ENCODE results near the gene KIF7. TPM values are rescaled to one million over a fixed set of nuclear protein-coding genes. Genes with fewer than 3 reads are reported as not detected.

Gene KIF7
- total and polyA plus RNA-seq, 2 of the 8 experiments (the other 6 are each of a cell fraction or from before 2014, with no cell fraction given) = 4.9 to 14.0 TPM

DNA sequence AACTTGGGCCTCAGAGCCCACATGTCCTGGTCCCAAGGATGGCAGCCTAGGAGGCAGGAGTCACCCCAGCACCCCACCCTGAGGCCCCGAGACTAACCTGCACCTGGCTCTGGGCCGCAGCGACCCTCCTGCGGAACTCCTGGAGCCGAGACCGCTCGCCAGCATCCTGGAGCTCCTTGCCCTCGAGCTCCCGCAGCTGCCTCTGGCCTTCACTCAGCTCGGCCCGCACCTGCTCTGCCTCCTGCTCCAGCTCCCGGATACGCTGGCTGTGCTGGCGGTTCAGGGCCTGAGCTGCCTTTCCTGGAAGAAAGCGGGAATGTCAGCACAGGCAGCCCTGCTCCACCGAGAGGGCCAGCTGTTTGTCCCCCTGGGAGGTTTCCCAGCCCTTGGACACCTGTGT lies 13.2 kb downstream of the KIF7 start:
- Histone ChIP-seq H2AFZ (ENCODE audit: low read length) (no peak overlapping the region), H3K9me3 (ENCODE audit: insufficient read depth in 2 of 2, low read depth in 1 of 2, low read length in 1 of 2) (peaks cover 0 to 4% of the 10 kb centered on the region in 2 experiments; a peak in 2 of 4 replicates), H3K4me2 (ENCODE audit: insufficient read depth in 1 of 2, low read depth in 2 of 2, low read length in 2 of 2) (no peak overlapping the region), H4K5ac (ENCODE audit: insufficient read length, low read depth, low read length) (no peak overlapping the region), H3K79me1 (ENCODE audit: low read depth, low read length) (no peaks in the 10 kb centered on the region), H3K23me2 (ENCODE audit: low read depth, low read length) (no peaks in the 10 kb centered on the region), H4K20me1 (replicated peaks in 1 of 2; ENCODE audit: control insufficient read depth in 1 of 2, insufficient read depth in 2 of 2, low read length in 2 of 2) (peaks cover 0 to 4% of the 10 kb centered on the region in 2 experiments), H3K79me2 (ENCODE audit: control insufficient read depth in 1 of 2, insufficient read depth in 2 of 2, low read length in 2 of 2) (no peaks in the 10 kb centered on the region), H3K23ac (ENCODE audit: insufficient read length) (no peak overlapping the region), H2BK12ac (ENCODE audit: low read depth, low read length) (no peak overlapping the region), H2AK5ac (ENCODE audit: low read depth, low read length) (no peak overlapping the region), H3K56ac (replicated peaks; ENCODE audit: insufficient read length, low read depth, low read length) (no peak overlapping the region), H3K4me1 (replicated peaks in 1 of 4; ENCODE audit: control insufficient read depth in 3 of 4, insufficient read depth in 4 of 4, low read length in 3 of 4) (no peaks in the 10 kb centered on the region), H2BK15ac (ENCODE audit: low read length) (no peak overlapping the region), H3K4ac (replicated peaks; ENCODE audit: insufficient read length, low read depth, low read length) (no peak overlapping the region), H3K9ac (replicated peaks in 1 of 4; ENCODE audit: extremely low read depth in 1 of 4, low read depth in 3 of 4, low read length in 3 of 4) (no peak overlapping the region), H3K18ac (ENCODE audit: extremely low read depth, low read length) (no peak overlapping the region), H3K36me3 (ENCODE audit: control insufficient read depth in 2 of 4, insufficient read depth in 4 of 4, low read length in 3 of 4) (peaks cover 0 to 28% (median 16%) of the 10 kb centered on the region in 4 experiments; a peak in 5 of 8 replicates), H2BK5ac (ENCODE audit: low read depth, low read length) (no peak overlapping the region), H3K14ac (ENCODE audit: insufficient read length) (no peak overlapping the region), H4K91ac (replicated peaks; ENCODE audit: insufficient read length, low read length) (no peak overlapping the region), H2BK20ac (ENCODE audit: low read length) (no peak overlapping the region), H3K4me3 (ENCODE audit: extremely low read depth in 1 of 4, insufficient read depth in 2 of 4, low read depth in 3 of 4, low read length in 4 of 4) (no peak overlapping the region), H3K27me3 (replicated peaks in 1 of 4; ENCODE audit: control insufficient read depth in 3 of 4, extremely low read depth in 1 of 4, insufficient read depth in 3 of 4, low read length in 3 of 4) (no peaks in the 10 kb centered on the region), H4K8ac (ENCODE audit: extremely low read depth, insufficient read depth, low read length) (no peak overlapping the region; the same call in 1 of the 2 replicates), H2BK120ac (replicated peaks; ENCODE audit: low read depth, low read length) (no peak overlapping the region), H3K27ac (ENCODE audit: low read depth, low read length) (no peak overlapping the region)
- no peak for FAIRE-seq
- 92% methylated on average over 16 of the region's 16 CpGs; no CpG with 5 or more reads in 1 of the 2 experiments for WGBS, 2 experiments (ENCODE audit: extremely low coverage in 1 of 2, insufficient coverage in 1 of 2, insufficient read length in 1 of 2, insufficient replicate concordance in 2 of 2, low coverage in 1 of 2, low lambda C conversion rate in 2 of 2, missing lambda C conversion rate in 1 of 2)
- ChIA-PET POLR2A (ENCODE audit: partially characterized antibody) (interaction anchor here (1.4 to 1.9 kb wide), 2 partner anchors 9 to 13 kb away, joined by 4 to 9 read pairs; no protein-coding TSS in a partner anchor), CTCF (ENCODE audit: partially characterized antibody) (interaction anchor here (0.8 to 0.9 kb wide), 2 partner anchors 29 to 282 kb away, joined by 3 read pairs; no protein-coding TSS in a partner anchor)
- TF ChIP-seq GABPA (IDR thresholded peaks at IDR 0.05; ENCODE audit: borderline replicate concordance, insufficient read depth, low read length) = no peak
- no peak for TF ChIP-seq SAP30 (IDR thresholded peaks at IDR 0.05; ENCODE audit: insufficient read depth, insufficient replicate concordance, low read length)
- TF ChIP-seq JUN (IDR thresholded peaks at IDR 0.05; ENCODE audit: low read depth, low read length) = no peak
- TF ChIP-seq, protein P1, sequence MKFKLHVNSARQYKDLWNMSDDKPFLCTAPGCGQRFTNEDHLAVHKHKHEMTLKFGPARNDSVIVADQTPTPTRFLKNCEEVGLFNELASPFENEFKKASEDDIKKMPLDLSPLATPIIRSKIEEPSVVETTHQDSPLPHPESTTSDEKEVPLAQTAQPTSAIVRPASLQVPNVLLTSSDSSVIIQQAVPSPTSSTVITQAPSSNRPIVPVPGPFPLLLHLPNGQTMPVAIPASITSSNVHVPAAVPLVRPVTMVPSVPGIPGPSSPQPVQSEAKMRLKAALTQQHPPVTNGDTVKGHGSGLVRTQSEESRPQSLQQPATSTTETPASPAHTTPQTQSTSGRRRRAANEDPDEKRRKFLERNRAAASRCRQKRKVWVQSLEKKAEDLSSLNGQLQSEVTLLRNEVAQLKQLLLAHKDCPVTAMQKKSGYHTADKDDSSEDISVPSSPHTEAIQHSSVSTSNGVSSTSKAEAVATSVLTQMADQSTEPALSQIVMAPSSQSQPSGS (IDR thresholded peaks at IDR 0.05; ENCODE audit: low read length) = no peak
- no peak for TF ChIP-seq KDM5A (IDR thresholded peaks at IDR 0.05; ENCODE audit: low read length)
- no peak for TF ChIP-seq CEBPB (IDR thresholded peaks at IDR 0.05; ENCODE audit: low read depth, low read length)
- TF ChIP-seq SP4 (IDR thresholded peaks at IDR 0.05; ENCODE audit: low read length) = no peak
- no peak for DNase-seq (ENCODE audit: low read depth in 1 of 2, low spot score in 2 of 2)
